ENCODE measurements around the gene MARCKSL1.
"Not testable (repeated sequence)": the region's sequence is repeated elsewhere in the genome, so short reads cannot be mapped to it uniquely, and the experiment has no call there.

MARCKSL1 gene

DNA sequence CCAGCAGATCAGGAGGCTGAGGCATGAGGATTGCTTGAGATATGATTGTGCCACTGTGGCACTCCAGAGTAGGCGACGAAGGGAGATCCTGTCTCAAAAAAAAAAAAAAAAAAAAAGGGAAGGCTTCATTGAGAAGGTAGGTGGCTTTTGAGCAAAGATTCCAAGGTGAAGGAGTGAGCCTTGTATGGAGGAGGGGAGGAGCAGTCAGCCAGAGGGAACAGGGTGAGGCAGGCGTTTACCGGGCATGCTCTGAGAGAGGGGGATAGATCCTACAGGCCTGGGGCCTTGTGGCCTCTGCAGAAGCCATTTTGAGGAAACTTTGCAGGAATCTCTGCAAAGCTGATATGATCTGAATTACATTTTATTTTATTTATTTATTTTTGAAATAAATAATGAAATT, 49.3 kb downstream of the MARCKSL1 start:
- DNase-seq = no peak
- no peak for ATAC-seq

DNA sequence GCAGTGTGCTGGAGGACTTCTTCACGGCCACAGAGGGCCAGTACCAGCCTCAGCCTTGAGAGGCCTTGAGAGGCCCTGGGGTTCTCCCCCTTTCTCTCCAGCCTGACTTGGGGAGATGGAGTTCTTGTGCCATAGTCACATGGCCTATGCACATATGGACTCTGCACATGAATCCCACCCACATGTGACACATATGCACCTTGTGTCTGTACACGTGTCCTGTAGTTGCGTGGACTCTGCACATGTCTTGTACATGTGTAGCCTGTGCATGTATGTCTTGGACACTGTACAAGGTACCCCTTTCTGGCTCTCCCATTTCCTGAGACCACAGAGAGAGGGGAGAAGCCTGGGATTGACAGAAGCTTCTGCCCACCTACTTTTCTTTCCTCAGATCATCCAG, 50.4 kb downstream of the MARCKSL1 start:
- no peak for ATAC-seq
- DNase-seq = no peak

DNA sequence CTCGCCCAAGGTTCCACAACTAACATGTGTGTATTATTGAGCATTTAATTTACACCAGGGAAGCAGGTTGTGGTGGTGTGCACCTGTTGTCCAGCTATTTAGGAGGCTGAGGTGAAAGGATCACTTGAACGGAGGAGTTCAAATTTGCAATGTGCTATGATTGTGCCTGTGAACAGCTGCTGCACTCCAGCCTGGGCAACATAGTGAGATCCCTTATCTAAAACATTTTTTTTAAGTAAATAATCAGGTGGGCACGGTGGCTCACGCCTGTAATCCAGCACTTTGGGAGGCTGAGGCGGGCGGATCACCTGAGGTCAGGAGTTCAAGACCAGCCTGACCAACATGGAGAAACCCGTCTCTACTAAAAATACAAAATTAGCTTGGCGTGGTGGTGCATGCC, 51.3 kb downstream of the MARCKSL1 start:
- not testable (repeated sequence) for DNase-seq, ATAC-seq
